PFSK-1 (cell line): ENCODE results near the gene CIAO3.

Source experiments
- POLR2AphosphoS5 ChIP-seq: IDR thresholded peaks from 2 replicates; pipeline ENCODE4 v1.6.1; 2012; ENCODE audit warnings: low read depth, mild to moderate bottlenecking, control low read depth, low read length, moderate library complexity
- SIN3A ChIP-seq: IDR thresholded peaks from 2 replicates; pipeline ENCODE4 v1.6.1; 2012; ENCODE audit warnings: mild to moderate bottlenecking, low read length, moderate library complexity, borderline replicate concordance; ENCODE audit not compliant: insufficient read depth
- TF ChIP-seq, protein P1 (sequence below), 2 experiments: IDR thresholded peaks; 2 replicates each; pipeline versions ENCODE4 v1.6.1 to v1.8.0; 2011 to 2012; ENCODE audit warnings: low read depth in 2 of 2, low read length in 2 of 2, control low read depth in 1 of 2, inconsistent platforms in 1 of 2, mild to moderate bottlenecking in 1 of 2, moderate library complexity in 1 of 2; ENCODE audit not compliant: insufficient read depth in 1 of 2

- TF ChIP-seq, protein P1, sequence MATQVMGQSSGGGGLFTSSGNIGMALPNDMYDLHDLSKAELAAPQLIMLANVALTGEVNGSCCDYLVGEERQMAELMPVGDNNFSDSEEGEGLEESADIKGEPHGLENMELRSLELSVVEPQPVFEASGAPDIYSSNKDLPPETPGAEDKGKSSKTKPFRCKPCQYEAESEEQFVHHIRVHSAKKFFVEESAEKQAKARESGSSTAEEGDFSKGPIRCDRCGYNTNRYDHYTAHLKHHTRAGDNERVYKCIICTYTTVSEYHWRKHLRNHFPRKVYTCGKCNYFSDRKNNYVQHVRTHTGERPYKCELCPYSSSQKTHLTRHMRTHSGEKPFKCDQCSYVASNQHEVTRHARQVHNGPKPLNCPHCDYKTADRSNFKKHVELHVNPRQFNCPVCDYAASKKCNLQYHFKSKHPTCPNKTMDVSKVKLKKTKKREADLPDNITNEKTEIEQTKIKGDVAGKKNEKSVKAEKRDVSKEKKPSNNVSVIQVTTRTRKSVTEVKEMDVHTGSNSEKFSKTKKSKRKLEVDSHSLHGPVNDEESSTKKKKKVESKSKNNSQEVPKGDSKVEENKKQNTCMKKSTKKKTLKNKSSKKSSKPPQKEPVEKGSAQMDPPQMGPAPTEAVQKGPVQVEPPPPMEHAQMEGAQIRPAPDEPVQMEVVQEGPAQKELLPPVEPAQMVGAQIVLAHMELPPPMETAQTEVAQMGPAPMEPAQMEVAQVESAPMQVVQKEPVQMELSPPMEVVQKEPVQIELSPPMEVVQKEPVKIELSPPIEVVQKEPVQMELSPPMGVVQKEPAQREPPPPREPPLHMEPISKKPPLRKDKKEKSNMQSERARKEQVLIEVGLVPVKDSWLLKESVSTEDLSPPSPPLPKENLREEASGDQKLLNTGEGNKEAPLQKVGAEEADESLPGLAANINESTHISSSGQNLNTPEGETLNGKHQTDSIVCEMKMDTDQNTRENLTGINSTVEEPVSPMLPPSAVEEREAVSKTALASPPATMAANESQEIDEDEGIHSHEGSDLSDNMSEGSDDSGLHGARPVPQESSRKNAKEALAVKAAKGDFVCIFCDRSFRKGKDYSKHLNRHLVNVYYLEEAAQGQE (IDR thresholded peaks at IDR 0.05; ENCODE audit: insufficient read depth in 1 of 2, low read depth in 2 of 2, low read length in 2 of 2), result no peak
- TF ChIP-seq POLR2AphosphoS5, result no peak
- TF ChIP-seq SIN3A, result no peak
Measured at GRCh38 chr16:746637-747036, 5.8 kb upstream of the CIAO3 start.
